Transverse colon (tissue), 4 donors: ENCODE measurements around the gene DGKG.
A peak's percentile ranks its signal among the peaks of the same experiment; 100 is the strongest.

ENCODE experiments used
- CTCF ChIP-seq, 5 experiments: fragments of 200-600 bp in 3 of 5; fragments of 450-650 bp in 2 of 5; sonication (generic) in 3 of 5; IDR thresholded peaks; 1 replicate in 2 of 5; 2 replicates in 3 of 5; pipeline ENCODE4 v1.5.1; 2016 to 2017; ENCODE audit warnings: antibody characterized with exemption in 5 of 5, inconsistent platforms in 3 of 5, mild to moderate bottlenecking in 2 of 5, moderate library complexity in 1 of 5
- EP300 ChIP-seq: sonication (generic); formaldehyde crosslinking; IDR thresholded peaks from one replicate; pipeline ENCODE4 v1.6.1; 2017; ENCODE audit warnings: antibody characterized with exemption, low read depth
- POLR2A ChIP-seq: fragments of 450-650 bp; IDR thresholded peaks from one replicate; pipeline ENCODE4 v1.6.1; 2016; ENCODE audit warnings: antibody characterized with exemption, mild to moderate bottlenecking, moderate library complexity
- POLR2AphosphoS5 ChIP-seq, 3 donors: sonication (generic); formaldehyde crosslinking; IDR thresholded peaks; one replicate each; pipeline ENCODE4 v1.6.1; 2016; ENCODE audit warnings: antibody characterized with exemption in 3 of 3

DNA sequence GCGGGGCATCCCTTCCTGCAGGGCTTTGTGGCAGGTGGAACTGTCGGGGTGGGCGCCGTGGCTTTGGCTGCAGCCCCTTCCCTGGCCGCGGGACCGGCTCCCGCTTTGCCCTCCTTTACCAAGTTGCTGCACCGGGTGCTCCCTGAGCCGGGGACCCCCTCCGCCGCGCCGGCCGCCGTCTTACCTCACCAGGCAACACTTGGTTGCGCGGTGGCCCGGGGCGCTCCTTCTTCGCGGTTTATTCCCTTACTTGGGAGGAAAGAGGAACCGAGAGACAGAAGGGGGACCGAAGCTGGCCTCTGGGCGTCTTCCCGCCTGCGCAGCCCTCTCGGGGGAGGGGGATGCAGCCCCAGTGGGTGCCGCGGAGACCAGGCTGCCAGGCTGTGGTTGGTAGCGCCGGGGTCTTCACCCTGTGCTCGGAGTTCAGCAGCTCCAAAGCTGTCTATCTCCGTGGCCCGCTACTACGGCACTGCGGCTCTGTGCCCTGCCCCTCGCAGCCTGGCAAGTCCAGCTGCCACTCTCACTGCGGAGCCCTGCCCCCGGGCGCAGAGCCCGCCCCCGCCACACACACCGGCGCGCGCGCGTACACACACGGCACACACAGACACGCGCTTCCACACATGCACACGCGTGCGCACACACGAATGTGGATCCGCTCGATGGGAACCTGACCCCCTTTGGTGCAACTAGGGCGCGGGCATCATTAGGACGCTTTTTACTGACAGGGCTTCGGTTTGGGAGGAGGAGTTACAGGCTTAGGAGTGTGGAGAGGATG, at the start of gene DGKG:
- no peak for TF ChIP-seq CTCF (IDR thresholded peaks at IDR 0.05)
- TF ChIP-seq POLR2AphosphoS5 (IDR thresholded peaks at IDR 0.05): peak; percentile 64 to 74 (median 68)
- peak; percentile 17 for TF ChIP-seq POLR2A
- TF ChIP-seq EP300: no peak
